CD4-positive, alpha-beta T cell treated with Interferon alpha-2 for 1 hour (primary cell): Measurements from ENCODE around the gene TOR4A.

Experiments used
- DNase-seq, 2 donors: peaks; one replicate each; pipeline ENCODE4 v3.0.0-alpha.2; 2020 to 2022

Gene TOR4A

GRCh38 chr9:137307255-137308056 lies 29.9 kb downstream of the TOR4A start:
- no peak for DNase-seq

DNA sequence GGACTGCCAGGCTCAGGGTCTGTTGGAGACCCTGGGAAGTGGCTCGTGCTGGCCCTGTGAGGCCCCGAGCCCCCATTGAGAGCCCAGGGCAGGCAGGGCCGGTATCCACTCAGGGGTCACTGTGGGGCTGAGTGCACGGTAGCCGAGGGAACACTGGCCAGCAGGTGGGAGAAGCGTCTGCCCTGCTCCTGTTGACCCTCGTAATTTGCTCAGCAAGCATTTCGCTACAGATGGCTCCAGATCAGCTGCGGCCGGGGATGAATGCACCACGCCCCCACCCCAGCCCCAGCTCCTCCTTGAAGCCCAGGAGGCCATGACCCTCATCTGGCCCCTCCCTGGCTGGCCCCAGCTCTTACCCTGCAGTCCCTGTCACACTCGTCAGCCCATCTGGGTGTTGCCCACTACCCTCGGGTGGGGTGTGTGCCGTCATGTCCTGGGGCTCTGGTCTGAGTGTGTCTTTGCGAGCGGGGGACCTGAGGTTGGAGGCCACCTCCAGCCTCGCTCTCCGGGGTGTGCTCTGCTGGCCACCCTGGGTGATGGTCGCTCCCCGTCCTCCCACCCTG lies 30.6 kb downstream of the TOR4A start:
- no peak for DNase-seq

DNA sequence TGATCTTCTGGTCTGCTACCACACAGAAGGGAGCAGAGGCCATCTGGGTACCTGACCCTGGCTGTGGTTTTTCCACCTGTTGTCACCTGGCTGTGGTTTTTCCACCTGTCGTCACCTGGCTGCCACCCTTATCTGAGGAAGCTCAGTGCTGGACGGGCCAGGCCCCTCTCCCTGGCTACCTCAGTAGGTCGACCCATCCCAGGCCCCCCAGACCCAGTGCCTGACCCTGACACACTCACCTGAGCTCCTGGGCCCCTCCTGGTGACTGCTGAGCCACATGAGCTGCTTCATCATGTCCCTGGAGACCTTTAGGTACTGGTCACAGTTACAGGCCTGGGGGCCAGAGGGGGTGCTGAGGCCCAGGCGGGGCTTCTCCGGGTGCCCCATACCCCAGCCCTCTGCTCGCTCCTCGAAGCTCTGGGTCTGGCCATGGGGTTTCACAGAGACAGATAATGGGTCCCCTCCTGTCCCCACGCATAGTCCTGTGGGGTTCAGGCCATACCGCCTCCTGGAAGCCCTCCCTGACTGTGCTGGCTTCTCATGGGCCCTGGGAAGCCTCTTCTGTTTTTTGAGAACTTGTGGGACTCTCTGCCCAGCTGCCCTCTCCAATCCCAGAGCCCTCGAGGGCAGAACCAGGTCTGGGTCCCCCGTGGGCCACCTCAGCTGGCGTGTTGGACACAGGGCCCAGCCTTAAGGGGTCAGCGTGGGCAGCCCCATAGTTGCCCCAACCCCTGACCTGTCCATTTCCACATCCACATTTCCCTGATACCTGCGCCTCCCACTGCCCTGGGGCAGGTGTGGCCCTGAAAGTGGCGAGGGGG lies 32.1 kb downstream of the TOR4A start:
- no peak for DNase-seq

DNA sequence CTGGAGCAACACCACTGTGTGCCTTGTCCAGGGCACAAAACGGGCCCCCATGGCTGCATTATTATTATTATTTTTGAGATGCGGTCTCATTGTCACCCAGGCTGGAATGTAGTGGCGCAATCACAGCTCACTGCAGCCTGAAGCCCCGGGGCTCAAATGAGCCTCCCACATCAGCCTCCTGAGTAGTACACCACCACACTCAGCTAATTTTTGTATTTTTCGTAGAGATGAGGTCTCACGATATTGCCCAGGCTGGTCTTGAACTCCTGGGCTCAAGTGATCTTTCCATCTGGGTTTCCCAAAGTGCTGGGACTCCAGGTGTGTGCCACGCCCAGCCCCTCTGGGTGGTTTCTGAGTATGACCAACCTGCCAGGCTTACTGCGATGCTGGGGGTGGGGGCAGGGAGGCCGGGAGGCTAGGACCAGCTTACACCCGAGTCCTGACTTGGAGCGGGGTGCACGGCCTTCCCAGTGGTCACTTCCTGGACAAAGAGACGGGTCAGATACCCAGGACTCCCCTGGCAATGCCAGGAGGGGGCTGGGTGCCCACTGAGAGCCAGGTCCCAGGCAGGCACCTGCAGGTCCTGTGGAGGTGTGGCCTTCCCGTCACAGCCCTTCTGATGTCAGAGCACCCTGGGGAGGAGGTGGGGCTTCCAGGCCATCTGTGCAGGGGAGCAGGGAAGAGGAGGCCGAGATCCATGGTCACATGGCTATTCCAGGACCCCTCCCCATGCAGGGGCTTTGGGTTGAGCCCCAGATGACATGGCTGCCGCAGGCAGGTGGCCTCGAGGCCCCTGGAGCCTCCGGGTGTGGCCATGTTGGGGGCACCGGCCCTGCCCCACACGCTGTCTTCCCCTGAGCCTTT lies 32.9 kb downstream of the TOR4A start:
- no peak for DNase-seq

- DNase-seq, result no peak
Observed at GRCh38 chr9:137311171-137311985, 33.9 kb downstream of the TOR4A start.

DNA sequence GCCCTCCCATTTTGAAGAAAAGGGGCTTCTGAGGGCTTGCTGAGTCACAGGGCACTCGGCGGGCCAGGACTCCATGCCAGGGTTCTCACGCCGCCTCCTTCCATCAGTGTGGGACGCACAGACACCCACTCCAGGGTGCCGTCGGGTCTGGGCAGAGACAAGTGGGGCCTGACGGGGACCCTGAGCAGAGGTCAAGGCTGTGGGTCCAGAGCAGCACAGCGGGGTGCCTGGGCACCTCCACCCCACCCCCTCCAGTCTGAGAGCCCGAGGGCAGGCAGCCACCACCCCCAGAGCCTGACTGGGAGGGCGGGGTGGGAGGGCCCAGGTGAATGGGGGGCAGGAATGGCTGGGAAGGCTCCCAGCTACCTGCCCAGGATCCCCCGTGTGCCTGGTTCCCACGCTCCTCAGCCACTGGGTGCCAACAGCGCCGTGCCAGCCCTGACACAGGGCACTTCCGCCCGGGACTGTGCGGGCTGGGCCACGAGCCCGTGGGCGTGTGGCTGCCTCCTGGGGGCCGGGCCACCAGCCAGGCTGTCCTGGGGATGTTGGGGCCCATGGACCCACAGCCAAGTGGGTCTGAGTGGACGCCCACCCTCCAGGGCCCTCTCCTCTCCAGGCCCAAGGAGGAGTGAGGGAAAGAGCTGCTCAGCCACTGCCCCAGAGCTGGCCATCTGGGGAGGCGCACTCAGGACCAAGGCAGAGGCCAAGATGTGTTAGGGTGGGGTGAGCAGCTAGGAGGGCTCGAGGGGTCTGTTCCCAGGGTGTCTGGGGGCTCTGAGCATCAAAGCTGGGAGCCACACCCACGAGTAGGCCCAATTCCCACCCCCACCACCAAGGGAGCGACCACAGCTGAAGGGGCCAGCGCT lies 34.7 kb downstream of the TOR4A start:
- no peak for DNase-seq

GRCh38 chr9:137312852-137313325 lies 35.4 kb downstream of the TOR4A start:
- DNase-seq, result no peak

GRCh38 chr9:137313326-137313936 lies 35.9 kb downstream of the TOR4A start:
- no peak for DNase-seq

DNA sequence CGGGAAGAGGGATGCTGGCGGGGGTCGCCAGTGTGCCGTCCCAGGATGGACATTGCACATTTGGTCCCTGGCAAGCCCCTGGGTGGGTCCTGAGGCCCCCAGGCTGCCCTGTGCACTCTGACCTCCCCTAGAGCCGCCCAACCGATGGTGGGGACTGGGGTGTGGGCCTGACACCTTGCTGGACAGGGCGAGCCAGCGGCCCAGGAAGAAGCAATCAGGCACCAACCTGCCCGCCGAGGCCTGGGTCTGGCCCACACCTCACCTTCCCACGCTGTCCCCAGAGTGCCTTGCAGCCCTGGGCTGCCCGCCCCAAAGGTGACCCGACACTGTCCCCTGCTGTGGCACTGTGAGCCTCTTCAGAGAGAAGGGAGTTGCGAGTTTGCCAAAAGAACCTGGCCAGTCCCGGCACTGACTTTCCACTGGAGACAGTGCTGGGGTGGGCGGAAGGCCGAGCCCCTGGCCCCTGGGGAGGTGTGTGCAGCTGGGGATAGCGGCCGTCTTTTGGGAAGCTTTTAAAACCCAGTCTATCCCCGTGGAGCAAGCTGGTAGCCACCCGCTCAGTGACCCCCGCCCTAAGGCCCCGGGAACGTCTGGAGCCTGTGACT lies 36.5 kb downstream of the TOR4A start:
- DNase-seq, result no peak

- no peak for DNase-seq
Observed at GRCh38 chr9:137314561-137315560, 37.3 kb downstream of the TOR4A start.

DNA sequence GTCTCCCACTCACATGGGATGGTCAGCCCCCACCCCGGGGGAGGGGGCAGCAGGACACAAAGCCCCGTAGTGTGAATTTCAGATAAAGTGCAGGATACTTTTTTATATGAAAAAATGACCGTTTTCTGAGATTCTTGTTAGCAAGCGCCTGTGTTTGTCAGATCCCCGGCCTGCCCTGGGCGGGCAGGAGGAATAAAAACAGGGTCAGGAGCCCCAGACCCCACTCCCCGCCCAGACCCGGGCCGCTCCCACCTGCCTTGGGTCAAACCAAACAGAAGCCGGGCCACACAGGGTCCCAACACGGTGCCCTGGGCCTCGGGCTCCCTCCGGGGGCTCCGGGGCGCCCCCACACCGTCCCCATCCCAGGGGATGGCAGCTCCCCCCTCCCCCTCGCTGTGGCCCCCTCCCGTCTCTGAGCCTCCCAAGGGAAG lies 38.1 kb downstream of the TOR4A start:
- DNase-seq, result no peak

DNA sequence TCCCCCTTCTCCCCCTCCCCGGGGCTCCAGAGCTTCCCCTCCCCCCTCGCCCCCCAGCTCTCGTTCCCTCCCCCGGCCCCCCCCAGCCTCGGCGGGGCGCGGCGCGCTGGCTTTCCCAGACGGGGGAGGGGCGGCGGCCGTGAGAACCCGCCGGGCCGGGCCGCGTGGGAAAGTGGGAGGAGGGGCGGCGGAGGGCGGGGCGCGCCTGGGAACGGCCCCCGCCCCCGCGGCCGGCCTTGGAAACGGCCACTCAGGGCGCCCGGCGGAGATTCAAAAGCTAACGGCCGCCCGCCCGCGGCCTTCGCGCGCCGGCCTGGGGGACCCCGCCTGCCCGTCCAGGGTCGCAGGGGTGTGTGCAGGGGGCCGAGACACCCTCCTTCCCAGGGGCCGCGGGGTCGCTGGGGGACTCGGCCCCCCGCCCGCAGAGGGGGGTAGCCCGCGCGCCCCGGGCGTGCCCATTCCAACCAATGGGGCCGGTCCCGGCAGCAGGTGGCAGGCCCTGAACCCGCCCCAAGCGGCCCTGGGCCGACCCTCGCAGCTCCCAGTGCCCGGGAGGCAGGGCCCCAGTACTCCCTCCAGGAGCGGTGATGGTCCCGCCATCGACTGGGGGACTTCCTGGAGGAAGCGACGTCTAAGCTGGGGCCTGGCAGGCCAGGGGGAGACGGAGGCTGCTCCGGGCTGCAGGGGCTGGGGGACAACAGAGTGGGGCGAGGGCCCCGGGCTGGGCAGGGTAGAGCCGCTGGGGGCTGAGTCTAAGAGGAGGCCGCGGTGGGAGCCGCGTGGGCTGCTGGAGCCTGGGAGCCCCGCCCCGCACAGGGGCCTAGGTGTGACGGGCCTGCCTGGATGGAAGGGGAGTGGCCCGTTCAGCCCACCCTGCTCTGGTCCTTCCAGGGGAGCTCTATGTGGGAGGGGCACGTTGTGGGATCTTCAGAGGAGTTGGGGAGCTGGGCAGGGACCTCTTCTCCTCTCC lies 38.8 kb downstream of the TOR4A start:
- DNase-seq, result no peak

- DNase-seq, result no peak
Observed at GRCh38 chr9:137317021-137317717, 39.6 kb downstream of the TOR4A start.

- no peak for DNase-seq
Observed at GRCh38 chr9:137317718-137318511, 40.4 kb downstream of the TOR4A start.

- DNase-seq, result no peak
Observed at GRCh38 chr9:137318602-137319001, 41.1 kb downstream of the TOR4A start.
